Transverse colon (tissue), 3 donors: Measurements from ENCODE around the gene FEN1.

Source experiments
- EP300 ChIP-seq: sonication (generic); formaldehyde crosslinking; IDR thresholded peaks from one replicate; pipeline ENCODE4 v1.6.1; 2017; ENCODE audit warnings: antibody characterized with exemption, low read depth
- TF ChIP-seq, protein P1 (sequence below), 5 experiments: fragments of 200-600 bp in 3 of 5; fragments of 450-650 bp in 2 of 5; sonication (generic) in 3 of 5; IDR thresholded peaks; 1 replicate in 2 of 5; 2 replicates in 3 of 5; pipeline ENCODE4 v1.5.1; 2016 to 2017; ENCODE audit warnings: antibody characterized with exemption in 5 of 5, inconsistent platforms in 3 of 5, mild to moderate bottlenecking in 2 of 5, moderate library complexity in 1 of 5

DNA sequence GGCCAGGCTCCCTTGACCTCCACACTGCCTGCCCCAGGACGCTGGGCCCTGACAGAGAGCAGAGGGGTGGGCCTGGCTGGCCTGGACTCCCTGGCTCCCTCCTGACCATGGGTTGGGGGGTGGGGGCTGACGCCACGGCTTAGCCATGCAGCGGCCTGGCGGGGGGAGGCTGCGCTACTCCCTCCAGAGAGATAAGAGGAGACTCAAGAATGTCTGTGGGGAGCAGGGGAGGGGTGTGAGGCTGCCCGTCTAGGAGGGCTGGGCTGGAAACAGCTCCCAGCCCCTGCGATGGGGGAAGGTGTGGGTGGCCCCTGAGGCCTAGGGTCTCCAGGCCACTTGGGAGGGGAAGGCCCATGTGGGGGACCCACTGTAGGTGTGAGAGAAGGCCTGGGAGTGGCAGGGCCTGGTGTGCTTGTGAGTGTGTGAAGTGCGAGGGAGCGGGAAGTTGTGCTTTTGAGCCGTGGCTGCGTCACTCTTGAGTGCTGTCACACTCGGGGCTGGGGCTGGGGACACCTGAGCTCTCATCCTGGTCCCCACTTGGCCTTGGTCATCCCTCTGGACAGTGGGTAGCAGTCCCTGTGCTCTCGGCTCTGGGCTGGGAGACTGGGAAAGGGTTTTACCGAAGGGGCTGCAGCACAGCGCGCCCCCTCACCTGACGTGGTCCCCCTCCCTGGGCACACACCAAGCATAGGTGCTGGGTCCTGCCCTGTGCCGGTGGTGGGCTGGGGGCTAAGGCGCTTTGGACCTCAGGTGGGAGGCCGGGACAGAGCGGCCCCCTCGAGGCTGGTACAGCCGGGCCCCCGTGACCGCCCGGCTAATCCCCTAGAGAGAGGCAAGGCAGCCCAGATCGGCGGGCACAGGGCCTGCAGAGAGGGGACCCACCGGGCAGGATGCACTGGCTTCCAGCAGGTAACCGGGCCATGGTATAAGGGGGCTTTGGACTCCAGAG is 37.9 kb upstream of the FEN1 start:
- no peak for TF ChIP-seq EP300
- TF ChIP-seq, protein P1, sequence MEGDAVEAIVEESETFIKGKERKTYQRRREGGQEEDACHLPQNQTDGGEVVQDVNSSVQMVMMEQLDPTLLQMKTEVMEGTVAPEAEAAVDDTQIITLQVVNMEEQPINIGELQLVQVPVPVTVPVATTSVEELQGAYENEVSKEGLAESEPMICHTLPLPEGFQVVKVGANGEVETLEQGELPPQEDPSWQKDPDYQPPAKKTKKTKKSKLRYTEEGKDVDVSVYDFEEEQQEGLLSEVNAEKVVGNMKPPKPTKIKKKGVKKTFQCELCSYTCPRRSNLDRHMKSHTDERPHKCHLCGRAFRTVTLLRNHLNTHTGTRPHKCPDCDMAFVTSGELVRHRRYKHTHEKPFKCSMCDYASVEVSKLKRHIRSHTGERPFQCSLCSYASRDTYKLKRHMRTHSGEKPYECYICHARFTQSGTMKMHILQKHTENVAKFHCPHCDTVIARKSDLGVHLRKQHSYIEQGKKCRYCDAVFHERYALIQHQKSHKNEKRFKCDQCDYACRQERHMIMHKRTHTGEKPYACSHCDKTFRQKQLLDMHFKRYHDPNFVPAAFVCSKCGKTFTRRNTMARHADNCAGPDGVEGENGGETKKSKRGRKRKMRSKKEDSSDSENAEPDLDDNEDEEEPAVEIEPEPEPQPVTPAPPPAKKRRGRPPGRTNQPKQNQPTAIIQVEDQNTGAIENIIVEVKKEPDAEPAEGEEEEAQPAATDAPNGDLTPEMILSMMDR (IDR thresholded peaks at IDR 0.05): no peak
